ACC112 (cell line): ENCODE measurements around the gene PLXNA2.
A peak's percentile ranks its signal among the peaks of the same experiment; 100 is the strongest.

Experiments
- H2AFZ ChIP-seq: fragments of 200-600 bp; sonication (generic); one replicate; pipeline ENCODE4 v1.6.0; 2017; ENCODE audit warnings: antibody characterized with exemption, low read length; ENCODE audit not compliant: unreplicated experiment
- H3K27ac ChIP-seq: fragments of 200-600 bp; sonication (generic); 2 replicates; pipeline ENCODE4 v1.5.1; 2014; ENCODE audit warnings: low read depth, mild to moderate bottlenecking, antibody characterized with exemption, low read length, moderate library complexity
- H3K27me3 ChIP-seq: fragments of 200-600 bp; sonication (generic); 2 replicates; pipeline ENCODE4 v1.6.1; 2014; ENCODE audit warnings: mild to moderate bottlenecking, antibody characterized with exemption, low read length, moderate library complexity, mixed read lengths; ENCODE audit not compliant: insufficient read depth
- H3K36me3 ChIP-seq: fragments of 200-600 bp; sonication (generic); 2 replicates; pipeline ENCODE4 v1.6.1; 2016; ENCODE audit warnings: mild to moderate bottlenecking, antibody characterized with exemption, low read length, moderate library complexity, mixed read lengths; ENCODE audit not compliant: insufficient read depth
- H3K4me1 ChIP-seq: fragments of 200-600 bp; sonication (generic); one replicate; pipeline ENCODE4 v1.6.1; 2016; ENCODE audit warnings: low read length, mixed read lengths; ENCODE audit not compliant: insufficient read depth, unreplicated experiment, control insufficient read depth
- H3K4me3 ChIP-seq: fragments of 200-600 bp; sonication (generic); 2 replicates; pipeline ENCODE4 v1.5.1; 2014; ENCODE audit warnings: mild to moderate bottlenecking, low read depth, low read length
- H3K79me2 ChIP-seq: fragments of 200-600 bp; sonication (generic); one replicate; pipeline ENCODE4 v1.6.0; 2016; ENCODE audit warnings: low read length; ENCODE audit not compliant: control insufficient read depth, unreplicated experiment, insufficient read depth

Gene PLXNA2

DNA sequence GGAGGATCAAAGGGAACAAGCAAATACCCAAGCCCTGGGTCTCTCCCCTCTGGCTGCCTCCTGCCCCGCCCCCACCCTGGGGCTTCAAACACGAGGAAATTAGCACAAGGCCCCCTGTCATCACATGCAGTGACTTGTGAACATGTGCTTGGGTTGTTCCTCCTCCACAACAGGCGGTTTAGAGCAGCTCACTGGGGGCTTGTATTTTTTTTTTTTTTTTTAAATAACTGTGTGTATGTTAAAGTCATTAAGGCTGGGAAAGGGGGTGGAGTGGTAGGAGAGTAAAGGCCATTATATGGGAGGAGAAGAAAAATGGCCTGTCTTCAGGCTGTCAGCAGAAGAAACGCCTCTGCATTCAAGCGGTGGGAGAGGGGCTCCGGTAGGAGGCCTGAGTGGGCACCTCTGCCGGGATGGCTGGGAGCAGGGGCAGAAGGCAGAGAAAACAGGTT, 64.2 kb downstream of the PLXNA2 start:
- H3K4me1 ChIP-seq = peaks cover 86% of the 10 kb centered on the region
- H3K79me2 ChIP-seq = peaks cover 53% of the 10 kb centered on the region
- H3K27me3 ChIP-seq = no peaks in the 10 kb centered on the region

DNA sequence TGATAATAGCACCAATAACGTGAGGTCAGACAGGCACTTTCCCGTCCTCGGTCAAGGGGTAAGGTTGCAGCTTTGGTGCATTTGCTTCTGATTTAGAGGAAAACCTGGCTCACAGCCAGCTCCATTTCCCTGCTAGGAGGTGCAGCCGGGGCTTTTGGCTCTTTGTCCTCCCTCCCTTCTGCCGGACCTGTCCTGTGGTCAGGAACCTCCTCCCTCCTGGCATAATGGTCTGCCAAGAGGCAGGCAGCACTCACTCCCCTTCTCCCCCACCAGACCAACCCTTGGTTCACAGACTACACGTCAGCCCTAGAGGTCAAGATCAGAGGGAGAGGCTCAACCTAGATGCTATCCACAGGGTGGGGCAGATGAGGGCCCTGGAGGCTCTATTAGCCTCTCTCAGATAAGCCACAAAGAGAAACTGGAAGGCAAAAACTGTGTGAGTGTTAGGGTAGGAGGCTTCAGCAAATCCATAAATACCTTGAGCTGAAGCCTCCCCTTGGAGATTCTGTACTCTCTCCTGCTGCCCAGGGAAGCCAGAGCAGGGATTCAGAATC, 64.8 kb downstream of the PLXNA2 start:
- H3K27me3 ChIP-seq = no peaks in the 10 kb centered on the region
- peak overlapping the region; percentile 46 for H3K27ac ChIP-seq
- H3K4me1 ChIP-seq = peaks cover 86% of the 10 kb centered on the region
- no peak overlapping the region for H3K4me3 ChIP-seq
- peaks cover 56% of the 10 kb centered on the region for H3K79me2 ChIP-seq
- no peak overlapping the region for H2AFZ ChIP-seq
- no peaks in the 10 kb centered on the region for H3K36me3 ChIP-seq

More for the DNA sequence above, 64.2 kb downstream of the PLXNA2 start:
- no peaks in the 10 kb centered on the region for H3K36me3 ChIP-seq
- peak overlapping the region; percentile 46 for H3K27ac ChIP-seq
- H2AFZ ChIP-seq = no peak overlapping the region
- no peak overlapping the region for H3K4me3 ChIP-seq

DNA sequence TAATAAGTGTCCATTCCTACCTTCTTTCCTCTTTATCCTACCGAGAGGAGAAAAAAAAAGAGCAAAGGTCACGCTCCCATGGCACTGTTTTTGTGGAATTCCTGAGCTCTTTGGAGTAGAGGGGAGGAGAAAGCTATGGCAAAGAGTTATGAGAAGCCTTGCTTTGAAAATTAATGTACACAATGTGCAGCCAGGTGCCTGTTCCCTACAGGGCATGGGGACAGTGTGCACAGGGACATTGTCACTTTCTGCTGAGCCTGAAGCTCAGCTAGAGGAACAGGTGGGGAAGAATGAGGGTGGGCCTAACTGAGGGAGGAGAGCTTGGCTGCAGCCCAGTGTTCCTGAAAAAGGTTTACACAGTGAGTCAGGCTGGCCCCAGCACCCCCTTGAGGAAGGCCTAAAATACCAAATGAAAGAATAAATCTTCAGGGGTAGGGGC, 66.1 kb downstream of the PLXNA2 start:
- Histone ChIP-seq H2AFZ (no peak overlapping the region), H3K4me3 (no peak overlapping the region), H3K79me2 (peaks cover 52% of the 10 kb centered on the region), H3K27ac (no peak overlapping the region), H3K4me1 (peaks cover 86% of the 10 kb centered on the region), H3K27me3 (no peaks in the 10 kb centered on the region), H3K36me3 (0 out of 2 replicates have a peak, but pooled peaks cover 4% of the 10 kb centered on the region)

DNA sequence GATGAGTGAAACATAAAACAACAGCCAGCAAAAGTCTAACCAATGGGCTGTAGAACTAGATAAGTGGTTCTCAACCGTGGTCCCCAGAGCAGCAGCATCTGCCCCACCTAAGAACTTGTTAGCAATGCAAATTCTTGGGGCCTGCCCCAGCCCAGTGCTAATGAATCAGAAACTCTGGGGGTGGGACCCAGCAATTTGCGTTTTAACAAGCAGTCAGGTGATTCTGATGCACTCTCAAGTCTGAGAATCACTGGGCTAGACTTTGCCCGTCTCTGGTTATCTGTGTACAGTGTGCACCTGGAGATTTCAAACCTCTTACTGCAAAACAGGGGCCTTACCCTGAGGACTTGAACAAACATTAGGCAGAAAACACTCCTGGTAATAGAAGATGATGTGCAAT, 66.5 kb downstream of the PLXNA2 start:
- Histone ChIP-seq H3K4me1 (peaks cover 86% of the 10 kb centered on the region), H2AFZ (no peak overlapping the region), H3K27ac (no peak overlapping the region)

DNA sequence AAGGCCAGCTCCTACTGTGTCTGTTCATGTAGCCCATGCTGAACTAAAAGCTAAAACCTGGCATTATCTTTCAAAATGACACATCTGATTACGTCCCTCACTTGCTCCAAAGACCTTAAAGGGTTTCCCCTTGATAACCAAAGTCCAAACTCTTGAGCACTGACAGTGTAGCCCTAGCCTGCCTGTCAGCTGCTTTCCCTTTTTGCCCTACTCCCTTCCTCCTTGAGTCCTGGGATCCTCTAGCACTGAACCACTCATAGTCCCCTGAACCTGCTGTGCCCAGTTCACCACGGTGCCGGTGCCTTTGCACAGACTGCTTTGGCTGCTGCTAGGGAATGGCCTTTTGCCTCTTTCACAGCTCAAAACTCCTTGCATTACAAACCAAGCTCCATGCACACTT, 67.5 kb downstream of the PLXNA2 start:
- peaks cover 56% of the 10 kb centered on the region for H3K79me2 ChIP-seq
- H3K4me1 ChIP-seq = peaks cover 87% of the 10 kb centered on the region
- 0 out of 2 replicates have a peak, but pooled peaks cover 4% of the 10 kb centered on the region for H3K36me3 ChIP-seq
- H3K4me3 ChIP-seq = no peak overlapping the region
- H2AFZ ChIP-seq = no peak overlapping the region
- H3K27ac ChIP-seq = no peak overlapping the region
- no peaks in the 10 kb centered on the region for H3K27me3 ChIP-seq

More for the DNA sequence above, 66.5 kb downstream of the PLXNA2 start:
- Histone ChIP-seq H3K79me2 (peaks cover 49% of the 10 kb centered on the region), H3K4me3 (no peak overlapping the region), H3K36me3 (0 out of 2 replicates have a peak, but pooled peaks cover 4% of the 10 kb centered on the region), H3K27me3 (no peaks in the 10 kb centered on the region)

DNA sequence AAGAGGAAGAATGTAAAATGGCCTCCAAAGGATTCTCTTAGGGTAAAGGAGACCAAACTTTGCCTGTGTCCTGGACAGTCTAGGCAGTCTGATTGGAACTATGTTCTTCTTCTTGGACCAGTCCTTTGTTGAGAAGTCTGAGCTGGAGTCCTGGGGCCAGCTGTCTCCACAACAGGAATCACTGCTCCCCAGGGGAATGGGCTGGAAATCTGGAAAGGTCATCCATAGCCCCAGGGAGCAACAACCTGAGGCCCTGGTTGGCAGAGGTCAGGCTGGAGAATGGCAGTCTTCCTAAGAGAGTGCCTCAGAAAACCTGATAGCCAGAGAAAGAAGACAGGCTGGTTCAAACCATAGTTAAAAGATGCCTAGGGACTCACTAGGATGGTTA, 68.7 kb downstream of the PLXNA2 start:
- H2AFZ ChIP-seq = no peak overlapping the region
- H3K79me2 ChIP-seq = peaks cover 52% of the 10 kb centered on the region
- H3K27ac ChIP-seq = peak overlapping the region; percentile 28
- H3K4me1 ChIP-seq = peaks cover 86% of the 10 kb centered on the region
- H3K36me3 ChIP-seq = 0 out of 2 replicates have a peak, but pooled peaks cover 4% of the 10 kb centered on the region
- H3K27me3 ChIP-seq = no peaks in the 10 kb centered on the region
- no peak overlapping the region for H3K4me3 ChIP-seq

DNA sequence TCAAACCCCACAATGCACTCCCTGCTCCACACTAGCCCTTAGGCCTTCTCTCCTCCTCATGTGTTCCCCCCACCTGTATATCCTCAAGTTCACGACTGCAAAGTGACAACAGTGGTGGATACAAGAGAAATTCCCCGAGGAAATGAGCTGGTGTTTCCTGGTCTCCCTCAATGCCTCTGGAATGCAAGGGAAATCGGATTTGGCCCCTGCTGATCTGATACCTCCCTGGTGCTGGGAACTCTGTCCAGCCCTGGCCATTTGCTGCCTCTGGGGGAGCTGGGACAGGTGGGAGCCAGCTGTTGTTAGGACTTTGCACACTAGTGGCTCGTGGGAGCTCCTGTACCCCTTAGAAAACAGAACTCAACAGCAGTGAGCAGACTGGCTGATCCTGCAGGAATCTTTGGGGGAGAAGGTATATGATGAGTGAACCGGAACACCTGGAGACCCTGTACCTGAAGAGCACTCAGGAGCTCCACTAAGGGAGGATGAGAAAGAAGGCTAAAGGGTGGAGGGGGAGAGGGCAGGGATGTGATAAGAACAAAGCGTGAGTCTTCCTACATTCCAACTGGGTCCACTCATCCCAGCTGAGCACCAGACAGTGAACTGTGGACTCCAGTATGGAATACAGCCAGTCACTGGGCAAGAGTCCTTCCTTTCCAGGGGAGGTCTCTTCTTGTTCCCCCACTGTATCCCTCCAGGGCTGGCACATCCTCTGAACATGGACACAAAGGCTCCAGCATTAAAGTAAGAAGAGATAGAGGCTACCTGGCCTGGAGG, 69.3 kb downstream of the PLXNA2 start:
- H2AFZ ChIP-seq = no peak overlapping the region
- H3K27ac ChIP-seq = peak overlapping the region; percentile 29
- H3K4me1 ChIP-seq = peaks cover 87% of the 10 kb centered on the region

DNA sequence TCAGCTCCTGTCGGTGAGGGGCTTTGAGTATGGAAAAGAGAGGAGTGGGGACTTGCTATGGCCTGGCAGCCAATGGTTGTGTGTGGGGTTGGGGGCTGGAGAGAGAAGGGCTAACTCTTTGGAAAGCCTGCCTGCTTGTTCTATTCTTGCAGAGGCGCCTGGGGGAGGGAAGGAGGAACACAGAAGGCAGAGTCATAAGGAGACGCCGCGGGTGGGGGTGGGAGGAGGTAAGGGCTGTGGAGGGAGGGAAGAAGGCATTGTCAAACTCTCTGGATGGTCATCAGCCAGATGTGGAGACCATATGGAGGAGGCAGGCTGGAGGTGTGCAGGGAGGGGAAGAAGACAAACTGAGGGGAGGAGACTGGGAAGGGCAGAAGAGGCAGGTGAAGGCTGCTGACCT, 70.0 kb downstream of the PLXNA2 start:
- Histone ChIP-seq H3K79me2 (peaks cover 49% of the 10 kb centered on the region), H3K4me1 (peaks cover 81% of the 10 kb centered on the region), H3K27me3 (no peaks in the 10 kb centered on the region), H3K4me3 (no peak overlapping the region), H2AFZ (no peak overlapping the region), H3K27ac (no peak overlapping the region), H3K36me3 (0 out of 2 replicates have a peak, but pooled peaks cover 4% of the 10 kb centered on the region)

More for the DNA sequence above, 69.3 kb downstream of the PLXNA2 start:
- Histone ChIP-seq H3K79me2 (peaks cover 52% of the 10 kb centered on the region), H3K36me3 (0 out of 2 replicates have a peak, but pooled peaks cover 4% of the 10 kb centered on the region), H3K27me3 (no peaks in the 10 kb centered on the region), H3K4me3 (no peak overlapping the region)

DNA sequence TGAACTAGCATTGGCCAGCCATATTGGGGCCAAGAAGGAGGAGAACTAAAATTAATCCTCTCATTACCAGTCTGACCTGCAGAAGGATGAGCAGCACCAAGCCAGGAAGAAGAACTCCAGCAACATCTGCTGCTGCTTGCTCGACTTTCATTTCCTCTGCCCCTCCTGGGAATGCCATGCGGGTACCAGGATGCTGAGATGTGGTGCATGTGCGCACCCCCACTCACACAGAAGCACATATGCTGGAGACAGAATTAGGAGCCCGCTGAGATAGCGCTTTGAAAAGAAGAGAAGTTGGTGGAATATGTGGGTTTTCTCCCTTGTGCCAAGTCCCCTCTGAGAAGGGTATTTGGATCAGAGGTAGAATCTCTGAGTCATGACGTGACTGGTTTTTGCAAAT, 70.4 kb downstream of the PLXNA2 start:
- H3K4me1 ChIP-seq = peaks cover 76% of the 10 kb centered on the region
- 0 out of 2 replicates have a peak, but pooled peaks cover 4% of the 10 kb centered on the region for H3K36me3 ChIP-seq
- no peak overlapping the region for H2AFZ ChIP-seq
- no peak overlapping the region for H3K27ac ChIP-seq
- peaks cover 46% of the 10 kb centered on the region for H3K79me2 ChIP-seq
- no peak overlapping the region for H3K4me3 ChIP-seq
- no peaks in the 10 kb centered on the region for H3K27me3 ChIP-seq

DNA sequence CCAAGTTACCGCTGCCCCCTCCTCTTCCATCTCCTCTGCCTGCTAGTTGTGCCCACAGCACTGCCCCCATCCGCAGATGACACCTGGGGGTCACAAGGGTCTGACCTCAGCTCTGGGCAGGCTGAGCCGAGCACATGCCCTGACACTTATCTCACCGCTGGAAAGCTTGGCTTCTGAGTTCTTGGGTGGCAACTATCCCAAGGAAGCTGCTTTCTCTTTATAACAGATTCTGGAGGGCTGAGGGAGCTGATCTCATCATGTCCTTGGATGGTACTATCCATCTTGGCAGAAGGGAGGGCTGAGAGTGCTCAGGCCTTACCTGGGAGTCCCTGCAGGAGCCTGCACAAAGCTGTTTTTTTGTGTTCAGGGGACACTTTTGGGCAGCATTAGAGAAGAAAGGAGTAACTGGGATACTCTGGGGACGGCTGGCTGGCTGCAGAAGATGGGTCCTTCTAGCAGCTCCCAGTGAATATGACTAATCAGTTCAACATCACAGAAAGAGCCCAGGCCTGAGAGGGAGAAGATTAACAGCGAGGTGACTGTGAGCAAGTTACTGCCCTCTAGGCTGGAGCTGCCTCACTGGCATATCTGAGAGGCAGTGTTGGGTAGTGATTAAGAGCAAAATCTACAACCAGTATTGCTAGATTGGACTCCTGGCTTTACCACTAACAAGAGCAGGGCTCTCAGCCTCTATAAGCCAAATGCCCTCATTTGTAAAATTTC, 71.6 kb downstream of the PLXNA2 start:
- no peak overlapping the region for H3K4me3 ChIP-seq
- H3K79me2 ChIP-seq = peaks cover 49% of the 10 kb centered on the region
- 0 out of 2 replicates have a peak, but pooled peaks cover 4% of the 10 kb centered on the region for H3K36me3 ChIP-seq
- H3K27me3 ChIP-seq = no peaks in the 10 kb centered on the region
- H2AFZ ChIP-seq = no peak overlapping the region
- H3K4me1 ChIP-seq = peaks cover 64% of the 10 kb centered on the region
- no peak overlapping the region for H3K27ac ChIP-seq
